Right lung (tissue), 5 donors: ENCODE data around the gene HIGD1C. TPM values are rescaled to one million over a fixed set of nuclear protein-coding genes. Genes with fewer than 3 reads are reported as not detected.

Source experiments
- DNase-seq, 2 donors: peaks; one replicate each; pipeline ENCODE4 v3.0.0-alpha.2; 2013
- polyA plus RNA-seq, 5 donors: library from polyadenylated mRNA; unstranded; fragments of 120-200 nt; gene quantifications; one replicate each; pipeline versions ENCODE4 v1.2.1 to v1.2.3, GENCODE V29; 2013; ENCODE audit warnings: inconsistent platforms in 1 of 5, low replicate concordance in 1 of 5; ENCODE audit not compliant: insufficient read length in 5 of 5, insufficient read depth in 1 of 5

Gene HIGD1C
- polyA plus RNA-seq, 5 donors = 0.78 to 0.90 TPM; not detected in 3

DNA sequence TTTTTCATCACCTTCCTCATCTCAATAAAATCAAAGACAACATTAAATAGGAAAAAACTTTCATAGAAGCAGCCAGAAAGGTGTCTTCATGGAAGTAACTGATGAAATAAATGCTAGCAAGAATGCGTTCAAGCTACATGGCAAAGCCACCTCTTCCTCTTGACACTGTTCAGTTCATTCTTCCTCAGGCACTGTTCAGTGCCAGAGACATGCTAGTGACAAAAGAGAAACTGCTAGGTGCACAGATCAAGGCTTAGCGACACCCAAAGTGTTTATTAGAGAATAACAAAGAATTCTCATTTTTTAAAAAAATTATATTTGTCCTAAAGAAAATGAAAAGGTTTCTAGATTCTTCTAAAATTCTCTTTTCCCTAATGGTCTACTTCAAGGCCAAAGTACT is 66.6 kb downstream of the HIGD1C start:
- DNase-seq = no peak

DNA sequence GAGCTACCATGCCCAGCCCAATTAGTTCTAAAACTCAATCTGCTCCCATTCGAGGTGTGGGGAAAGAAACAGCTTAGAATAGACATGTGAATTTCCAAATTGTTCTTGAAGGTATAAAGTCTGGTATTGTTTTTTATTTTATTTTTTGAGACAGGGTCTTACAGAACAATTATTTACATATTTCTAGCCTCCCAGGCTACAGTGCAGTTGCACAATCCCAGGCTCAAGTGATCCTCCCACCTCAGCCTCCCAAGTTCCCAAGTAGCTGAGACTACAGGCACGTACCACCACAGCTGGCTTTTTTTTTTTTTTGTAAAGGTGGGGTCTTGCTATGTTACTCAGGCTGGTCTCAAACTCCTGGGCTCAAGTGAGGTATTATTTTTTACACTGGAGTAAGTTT is 67.6 kb downstream of the HIGD1C start:
- DNase-seq = no peak

Other genes with a start within 250 kb of the HIGD1C start
- 10 to 100 TPM; 38.0 to 57.1 (median 50.9) TPM for gene ATF1, start 188.4 kb upstream of the HIGD1C start, polyA plus RNA-seq
- gene TMPRSS12, start 109.6 kb upstream of the HIGD1C start, polyA plus RNA-seq = under 1 TPM in 3 of 5 donors, not detected in 2; 0.08 to 0.18 (median 0.09) TPM
- 10 to 100 TPM; 39.9 to 56.7 (median 51.1) TPM for gene SLC11A2, start 73.8 kb downstream of the HIGD1C start, polyA plus RNA-seq
- 100 to 1,000 TPM; 103 to 149 (median 131) TPM for gene LETMD1, start 95.8 kb downstream of the HIGD1C start, polyA plus RNA-seq
- 10 to 100 TPM; 29.2 to 36.2 (median 32.5) TPM for gene CSRNP2, start 131.1 kb downstream of the HIGD1C start, polyA plus RNA-seq
- 10 to 100 TPM; 48.3 to 54.9 (median 53.3) TPM for gene TFCP2, start 220.6 kb downstream of the HIGD1C start, polyA plus RNA-seq